Measurements from ENCODE around the gene ADAMTSL2. TPM values are rescaled to one million over a fixed set of nuclear protein-coding genes. Genes with fewer than 3 reads are reported as not detected.

Gene ADAMTSL2
- 0.12 TPM for polyA plus RNA-seq (2013, experiment 1 of 2; ENCODE audit: insufficient read length)
- polyA plus RNA-seq (2013, experiment 2 of 2; ENCODE audit: insufficient read length), result 0.15 TPM

DNA sequence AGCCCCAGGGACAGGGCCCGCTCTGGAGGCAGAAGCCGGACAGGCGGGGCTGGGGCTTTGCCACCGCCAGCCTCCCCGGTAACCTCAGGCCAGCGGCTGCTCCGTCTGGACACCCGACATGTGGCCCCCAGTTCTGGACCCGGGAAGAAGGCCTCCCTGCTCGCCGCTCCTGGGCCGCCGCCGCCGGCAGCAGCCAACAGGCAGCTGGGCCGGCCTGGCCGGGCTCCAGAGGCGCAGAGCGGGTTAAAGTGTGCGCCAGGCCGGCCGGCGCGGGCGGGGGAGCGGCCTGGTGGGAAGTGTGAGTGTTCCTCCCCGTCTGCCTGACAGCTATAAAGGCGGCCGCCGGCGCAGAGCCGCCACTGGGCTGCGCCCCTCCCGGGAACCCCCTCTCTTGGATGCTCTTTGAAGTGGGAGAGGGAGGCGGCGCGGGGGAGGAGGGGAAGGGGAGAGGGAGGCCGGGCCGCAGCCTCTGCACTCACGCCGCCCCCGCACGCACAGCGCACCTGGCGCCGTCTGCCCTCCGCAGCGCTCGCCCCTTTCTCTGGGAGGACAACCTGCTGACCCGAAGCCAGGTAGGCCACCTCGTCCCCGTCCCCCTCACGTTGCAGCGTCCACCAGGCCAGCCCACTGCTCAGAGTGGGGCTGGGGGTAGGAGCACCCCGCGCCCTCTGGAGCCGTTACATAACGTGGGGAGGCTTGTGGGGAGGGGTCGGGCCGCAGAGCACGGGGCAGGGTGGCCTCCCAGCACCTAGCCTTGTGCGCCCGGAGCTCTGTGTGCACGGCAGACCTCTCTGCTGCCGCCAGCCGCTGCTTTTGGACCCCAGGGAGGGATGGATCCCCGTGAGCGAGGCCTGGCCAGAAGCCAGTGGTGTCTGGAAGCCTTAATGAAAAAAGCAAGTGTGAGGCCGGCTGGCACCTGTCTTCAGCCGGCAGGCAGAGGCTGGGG lies at the start of gene ADAMTSL2:
Gene ADAMTSL2, plus strand, starts transcription at position 359 of the 946 bp plus-strand sequence. CDS start 2,009 bp downstream, outside the sequence.
- DNase-seq, result peak; percentile 35

DNA sequence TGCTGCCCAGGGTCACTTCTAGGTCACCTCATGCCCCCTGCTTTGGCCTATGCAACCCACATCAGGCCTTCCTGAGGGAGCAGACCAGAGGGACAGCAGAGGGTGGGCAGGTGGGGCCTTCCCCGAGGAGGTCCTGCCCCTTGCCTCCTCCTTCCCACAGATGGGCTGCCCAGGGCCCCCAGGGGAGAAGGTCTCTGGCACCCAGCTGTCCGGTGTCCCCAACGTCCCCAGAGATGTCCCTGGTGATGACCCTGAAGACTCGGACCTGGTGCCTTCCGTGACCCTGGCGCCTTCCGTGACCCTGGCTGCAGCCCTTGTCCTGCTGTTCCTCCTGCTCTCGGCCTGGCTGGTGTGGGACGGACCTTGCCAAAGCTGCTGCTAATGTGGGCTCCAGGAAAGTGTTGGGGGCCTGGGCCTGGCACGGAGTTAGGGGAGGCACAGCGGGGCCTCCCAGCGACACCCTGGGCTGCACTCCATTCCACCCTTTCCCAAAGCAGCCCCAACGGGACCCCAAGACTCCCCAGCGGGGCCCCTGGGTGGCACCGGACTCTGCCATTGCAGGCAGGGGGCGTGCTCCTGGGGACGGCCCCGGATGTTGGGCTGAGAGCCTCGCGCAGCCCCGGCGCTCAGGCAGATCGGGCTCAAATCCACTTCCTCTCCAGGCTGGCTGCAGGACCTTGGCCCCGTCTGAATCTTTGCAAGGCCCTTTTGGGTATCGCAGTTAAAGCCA lies 48.8 kb upstream of the ADAMTSL2 start:
- no peak for DNase-seq

DNA sequence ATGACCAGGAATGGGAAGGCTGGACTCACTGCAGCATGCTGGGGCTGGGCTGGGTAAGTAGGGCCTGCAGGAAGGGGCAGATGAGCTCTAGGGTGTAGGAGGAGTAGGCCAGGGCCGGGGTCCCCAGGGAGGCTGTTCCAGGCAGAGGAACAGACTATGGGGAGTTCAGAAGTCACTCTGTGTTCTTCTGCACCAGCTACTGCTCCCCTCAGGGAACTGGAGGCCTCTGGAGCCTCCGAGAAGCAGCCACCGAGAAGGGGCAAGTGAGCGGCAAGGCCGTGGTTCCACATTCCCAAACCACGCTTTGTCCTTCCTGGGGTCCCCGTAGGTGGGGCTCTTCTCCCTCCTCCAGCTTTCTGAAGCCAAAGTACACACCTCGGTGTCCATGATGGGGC lies 47.2 kb upstream of the ADAMTSL2 start:
- no peak for DNase-seq

DNA sequence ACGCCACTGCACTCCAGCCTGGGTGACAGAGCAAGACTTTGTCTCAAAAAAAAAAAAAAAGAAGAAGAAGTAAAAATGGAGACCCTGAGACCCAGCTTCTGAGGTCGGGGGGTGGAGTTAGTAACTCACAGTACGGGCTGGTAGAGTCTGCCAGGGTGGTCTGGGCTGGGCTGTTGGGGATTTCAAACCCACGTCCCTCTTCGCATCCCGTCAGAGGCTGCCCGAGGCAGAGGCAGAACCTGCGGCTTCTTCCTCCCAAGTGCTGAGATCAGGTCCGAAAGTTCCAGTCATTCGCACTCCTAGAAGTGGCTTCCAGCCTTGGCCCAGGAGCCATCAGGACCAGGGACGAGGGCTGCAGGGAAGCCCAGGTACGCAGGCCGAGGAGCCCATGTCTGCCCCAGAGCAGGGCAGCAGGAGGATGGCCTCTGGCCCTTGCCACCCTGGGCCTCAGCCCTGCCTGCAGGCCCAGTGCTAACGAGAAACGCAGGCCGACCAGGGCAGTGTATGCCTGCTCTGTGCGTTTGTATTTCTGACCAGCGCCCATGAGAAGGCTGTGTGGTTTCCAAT lies 45.7 kb upstream of the ADAMTSL2 start:
- DNase-seq, result no peak

DNA sequence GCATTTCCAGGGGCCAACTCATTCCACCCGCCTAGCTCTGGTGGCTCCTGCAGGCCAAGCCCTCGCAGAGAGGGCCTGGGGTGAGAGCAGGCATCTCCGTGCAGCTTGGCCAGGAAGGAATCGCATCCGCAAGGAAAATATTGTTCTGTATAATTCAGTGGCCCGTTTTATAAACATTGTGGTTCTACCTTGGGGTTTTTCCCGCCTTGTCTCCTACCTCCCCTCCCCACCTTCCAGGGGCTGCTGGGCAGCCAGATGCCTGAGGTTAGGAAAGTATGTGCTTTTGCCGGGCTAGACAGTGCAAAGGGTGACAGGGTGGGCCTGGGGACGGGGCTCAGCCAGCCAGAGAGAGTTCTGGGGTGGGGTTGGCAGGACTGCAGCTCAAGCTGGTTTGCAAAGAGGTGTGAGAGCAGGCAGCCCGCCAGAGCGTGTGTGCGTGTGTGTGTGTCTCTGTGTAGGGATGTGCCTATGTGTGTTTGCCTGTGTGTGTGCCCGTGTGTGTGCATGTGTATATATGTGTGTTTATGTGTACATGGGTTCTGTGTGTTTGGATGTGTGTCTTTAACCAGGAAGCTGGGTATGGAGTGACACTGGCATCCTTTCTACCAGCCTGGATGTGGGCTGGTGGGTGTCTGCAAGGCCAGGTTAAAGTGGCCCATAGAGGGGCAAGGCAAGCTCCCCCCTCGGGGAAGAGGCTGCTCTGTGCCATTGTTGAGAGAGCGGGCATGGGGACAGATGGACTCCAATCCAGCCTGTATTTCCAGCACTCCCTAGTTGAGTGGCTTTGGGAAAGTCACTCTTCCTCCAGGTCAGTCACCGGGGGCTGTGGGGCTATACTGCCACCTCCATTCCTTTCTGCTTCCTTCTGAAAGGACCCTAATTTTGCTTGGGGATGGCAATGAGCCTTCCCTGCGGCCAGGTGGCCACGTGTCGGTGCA lies 45.0 kb upstream of the ADAMTSL2 start:
- DNase-seq, result no peak

DNA sequence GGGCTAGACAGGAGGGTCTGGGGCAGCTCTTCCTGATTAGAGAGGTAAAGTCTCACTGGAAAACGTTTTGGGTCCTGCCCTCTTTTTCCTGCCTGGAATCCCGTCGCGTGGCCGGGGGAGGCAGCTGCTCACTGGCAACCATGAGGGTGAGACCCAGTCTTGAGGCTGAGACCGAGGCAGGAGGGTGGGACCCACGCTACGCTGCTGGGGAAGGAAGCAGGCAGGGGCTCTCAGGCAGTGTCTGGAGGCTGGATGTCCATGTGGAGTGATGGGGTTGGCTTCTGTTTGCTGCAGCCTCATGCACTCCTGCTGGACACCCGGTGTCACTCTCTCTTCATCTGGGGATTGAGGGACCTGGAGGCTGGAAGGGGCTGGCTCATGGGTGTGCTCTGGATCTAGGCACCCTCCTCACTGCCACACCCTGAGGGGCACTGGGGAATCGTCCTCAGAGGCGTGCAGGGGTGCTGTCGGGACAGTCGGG lies 44.3 kb upstream of the ADAMTSL2 start:
- no peak for DNase-seq

DNA sequence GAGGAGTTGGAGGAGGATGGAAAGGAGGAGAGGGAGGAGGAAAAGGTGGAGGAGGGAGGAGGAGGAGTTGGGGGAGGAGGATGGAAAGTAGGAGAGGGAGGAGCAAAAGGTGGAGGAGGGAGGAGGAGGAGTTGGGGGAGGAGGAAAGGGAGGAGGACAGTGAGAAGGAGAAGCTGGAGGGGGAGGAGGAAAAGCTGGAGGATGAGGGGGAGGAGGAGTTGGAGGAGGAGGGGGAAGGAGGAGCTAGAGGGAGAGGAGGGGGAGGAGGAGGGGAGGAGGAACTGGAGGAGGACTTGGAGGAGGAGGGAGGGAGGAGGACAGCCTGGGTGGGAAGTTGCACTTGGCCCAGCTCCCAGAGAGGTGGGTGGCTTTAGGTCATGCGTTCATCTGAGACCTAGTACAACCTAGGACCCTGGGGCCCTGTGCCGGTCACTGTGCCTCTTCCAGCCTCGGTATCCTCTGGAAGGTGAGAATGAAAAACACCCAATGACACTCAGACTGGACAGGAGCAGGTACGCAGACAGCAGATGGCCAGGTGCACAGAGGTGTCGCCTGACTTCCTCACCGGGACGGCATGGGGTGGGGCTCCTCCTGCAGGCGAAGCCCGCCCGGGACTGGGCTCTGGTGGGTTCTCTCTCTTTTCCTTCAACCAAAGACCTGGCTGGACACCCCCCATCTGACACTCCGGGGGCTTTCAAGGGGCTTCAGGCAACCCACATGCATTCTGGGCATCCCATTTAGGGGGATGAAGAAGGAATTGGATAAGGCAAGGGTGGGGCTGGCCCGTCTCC lies 43.4 kb upstream of the ADAMTSL2 start:
- no peak for DNase-seq

DNA sequence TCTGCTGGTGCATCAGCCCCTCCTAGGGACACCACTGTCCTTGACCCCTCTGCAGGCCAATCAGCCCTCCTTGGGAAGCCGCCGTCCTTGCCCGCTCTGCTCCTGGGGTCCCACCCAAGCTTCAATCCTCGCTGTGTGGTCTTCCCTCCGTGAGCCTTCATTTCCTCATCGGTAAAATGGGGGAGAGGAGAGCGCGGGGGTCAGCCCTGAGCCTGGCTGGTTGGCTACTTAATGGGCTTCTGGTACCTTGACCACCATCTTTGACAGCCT lies 42.9 kb upstream of the ADAMTSL2 start:
- DNase-seq, result no peak

DNA sequence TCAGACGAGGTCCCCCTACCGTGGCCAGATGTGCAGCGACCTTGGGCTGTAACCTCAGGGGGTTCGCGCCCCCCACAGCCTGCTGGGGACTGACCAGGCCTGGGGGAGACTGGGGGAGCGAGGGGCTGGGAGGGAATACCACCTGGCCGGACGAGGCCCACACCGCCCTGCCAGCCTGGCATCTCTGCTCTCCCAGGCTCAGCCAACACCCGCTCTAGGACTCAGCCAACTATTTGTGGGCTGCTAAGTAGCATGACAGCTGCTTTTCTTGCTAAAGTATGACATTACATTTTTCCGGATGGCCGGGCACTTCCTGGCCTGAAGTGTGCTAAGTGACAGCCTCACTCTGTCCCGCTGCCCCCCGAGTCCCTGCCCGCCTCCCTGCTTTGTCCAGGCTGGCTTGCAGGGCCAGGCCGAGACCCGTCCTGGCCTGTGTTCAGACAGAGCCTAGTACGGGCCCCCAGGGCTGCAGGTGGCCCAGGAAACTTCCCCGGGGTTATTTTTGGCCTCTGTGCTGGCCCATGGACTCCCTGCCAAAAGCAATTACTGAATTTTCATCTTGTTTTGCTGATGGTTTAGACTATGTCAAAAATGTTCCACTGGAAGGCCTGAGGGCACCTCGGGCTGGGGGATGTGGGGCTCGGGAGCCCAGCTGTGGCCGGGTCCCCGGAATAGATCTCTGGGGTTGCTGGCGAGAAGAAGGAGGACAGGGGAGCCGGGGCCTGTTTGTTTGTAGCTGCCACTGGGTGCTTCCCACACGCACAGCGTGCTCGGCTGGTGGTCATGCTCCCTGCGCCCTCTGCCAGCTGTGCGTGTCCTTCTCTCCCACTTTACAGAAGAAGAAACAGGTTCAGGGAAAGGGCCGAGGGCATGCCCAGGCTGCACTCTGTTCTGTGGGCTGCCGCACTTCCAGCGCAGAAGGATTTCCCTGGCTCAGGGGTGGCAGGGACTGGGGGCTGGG lies 42.2 kb upstream of the ADAMTSL2 start:
- DNase-seq, result no peak

DNA sequence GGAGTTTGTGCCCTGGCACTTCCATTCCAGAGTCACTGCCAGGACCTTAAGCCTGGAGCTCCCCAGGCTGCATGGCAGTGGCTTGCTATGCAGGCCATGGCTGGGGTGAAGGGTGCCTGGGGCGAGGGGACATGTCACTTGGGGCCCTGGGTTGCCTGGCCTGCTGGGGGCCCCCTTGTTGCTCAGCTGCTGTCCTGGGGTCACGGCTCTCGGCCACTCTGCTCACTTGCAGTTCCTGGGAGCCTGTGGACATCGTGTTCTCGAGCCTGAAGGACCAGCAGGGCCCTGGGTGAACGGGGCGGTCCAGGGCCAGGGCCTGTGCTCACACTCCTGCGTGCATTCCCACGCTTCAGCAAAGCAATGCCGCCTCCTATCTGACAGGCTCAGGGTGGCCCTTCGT lies 41.1 kb upstream of the ADAMTSL2 start:
- DNase-seq, result no peak

DNA sequence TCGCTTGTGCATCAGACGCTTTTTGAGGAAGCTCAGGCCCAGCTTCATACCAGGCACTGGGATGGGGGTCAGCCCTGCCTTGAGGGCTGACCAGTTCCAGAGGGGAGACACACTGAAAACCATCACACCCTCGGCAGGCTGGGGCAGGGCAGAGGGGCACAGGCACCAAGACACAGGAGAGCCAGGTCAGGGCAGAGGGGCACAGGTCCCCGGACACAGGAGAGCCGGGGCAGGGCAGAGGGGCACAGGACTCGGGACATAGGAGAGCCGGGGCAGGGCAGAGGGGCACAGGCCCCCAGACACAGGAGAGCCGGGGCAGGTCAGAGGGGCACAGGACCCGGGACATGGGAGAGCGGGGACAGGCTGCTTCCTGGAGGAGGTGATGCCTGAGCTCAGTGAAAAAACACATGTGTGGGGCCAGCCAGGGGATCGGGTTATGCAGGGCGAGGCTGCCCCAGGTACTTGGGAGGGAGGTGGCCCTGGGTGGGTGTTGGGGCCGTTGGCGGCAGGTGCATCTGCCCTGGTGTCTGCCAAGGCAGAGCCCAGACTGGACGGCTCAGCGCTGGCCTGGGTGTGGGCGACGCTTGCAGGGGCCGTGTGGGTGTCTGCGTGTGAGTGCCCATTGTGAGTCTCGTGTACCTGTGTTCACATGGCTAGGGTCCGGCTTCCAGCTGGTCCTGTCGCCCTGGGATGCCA lies 40.5 kb upstream of the ADAMTSL2 start:
- DNase-seq, result no peak

DNA sequence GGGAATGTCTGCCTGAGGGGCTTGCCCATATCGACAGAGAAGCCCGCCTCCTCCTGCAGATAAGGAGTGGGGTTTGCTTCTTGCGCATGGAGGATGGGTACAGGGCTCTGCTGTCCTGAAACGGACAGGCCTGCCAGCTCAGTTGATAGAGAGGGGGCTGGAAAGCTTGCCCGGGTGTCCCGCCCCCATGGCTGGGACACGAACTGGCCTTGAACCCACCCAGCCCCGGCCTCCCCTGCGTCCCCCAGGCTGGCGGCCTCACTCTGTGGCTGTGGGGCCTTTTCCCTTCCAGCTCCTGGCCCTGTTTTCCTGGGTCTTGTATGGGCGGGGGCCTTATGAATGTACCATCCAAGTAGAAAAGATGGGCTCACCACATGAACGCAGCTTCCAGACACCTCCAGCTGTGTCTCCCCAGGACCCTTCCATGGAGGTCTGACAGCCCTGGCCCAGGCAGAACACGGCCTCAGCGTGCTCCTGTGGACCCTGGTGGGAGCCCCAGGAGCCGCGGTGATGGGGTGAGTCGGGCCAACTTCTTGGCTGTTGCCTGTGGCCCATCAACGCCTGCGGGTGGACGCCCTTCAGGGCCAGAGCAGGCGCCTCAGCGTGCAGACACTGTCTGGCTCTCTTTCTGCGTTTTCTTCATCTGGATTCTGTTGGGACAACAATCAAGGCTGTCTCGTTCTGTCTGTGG lies 39.7 kb upstream of the ADAMTSL2 start:
- no peak for DNase-seq

DNA sequence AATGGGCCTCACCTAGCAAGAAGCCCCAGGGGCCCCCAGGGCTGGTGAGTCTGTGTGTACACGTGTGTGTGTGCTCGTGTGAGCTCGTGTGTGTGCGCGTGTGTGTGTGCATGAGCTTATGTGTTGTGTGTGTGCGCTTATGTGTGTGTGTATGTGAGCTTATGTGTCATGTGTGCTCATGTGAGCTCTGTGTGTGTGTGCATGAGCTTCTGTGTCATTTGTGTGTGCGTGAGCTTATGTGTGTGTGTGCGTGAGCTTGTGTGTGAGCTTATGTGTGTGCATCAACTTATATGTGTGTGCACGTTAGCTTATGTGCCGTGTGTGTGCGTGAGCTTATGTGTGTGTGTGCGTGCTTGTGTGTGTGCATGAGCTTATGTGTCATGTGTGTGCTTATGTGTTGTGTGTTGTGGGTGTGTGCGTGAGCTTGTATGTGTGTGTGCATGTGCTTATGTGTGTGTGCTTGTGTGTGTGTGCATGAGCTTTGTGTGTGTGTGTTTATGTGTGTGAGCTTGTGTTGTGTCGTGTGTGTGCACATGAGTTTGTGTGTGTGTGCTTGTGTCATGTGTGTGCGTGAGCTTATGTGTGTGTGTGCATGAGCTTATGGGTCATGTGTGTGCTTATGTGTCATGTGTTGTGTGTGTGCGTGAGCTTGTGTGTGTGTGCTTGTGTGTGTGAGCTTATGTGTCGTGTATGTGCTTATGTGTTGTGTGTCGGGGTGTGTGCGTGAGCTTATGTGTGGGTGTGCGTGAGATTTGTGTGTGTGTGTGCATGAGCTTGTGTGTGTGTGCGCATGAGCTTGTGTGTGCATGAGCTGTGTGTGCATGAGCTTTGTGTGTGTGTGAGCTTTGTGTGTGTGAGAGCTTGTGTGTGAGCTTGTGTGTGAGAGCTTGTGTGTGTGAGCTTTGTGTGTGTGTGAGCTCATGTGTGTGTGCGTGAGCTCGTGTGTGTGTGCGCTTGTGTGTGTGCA lies 38.9 kb upstream of the ADAMTSL2 start:
- DNase-seq, result no peak

DNA sequence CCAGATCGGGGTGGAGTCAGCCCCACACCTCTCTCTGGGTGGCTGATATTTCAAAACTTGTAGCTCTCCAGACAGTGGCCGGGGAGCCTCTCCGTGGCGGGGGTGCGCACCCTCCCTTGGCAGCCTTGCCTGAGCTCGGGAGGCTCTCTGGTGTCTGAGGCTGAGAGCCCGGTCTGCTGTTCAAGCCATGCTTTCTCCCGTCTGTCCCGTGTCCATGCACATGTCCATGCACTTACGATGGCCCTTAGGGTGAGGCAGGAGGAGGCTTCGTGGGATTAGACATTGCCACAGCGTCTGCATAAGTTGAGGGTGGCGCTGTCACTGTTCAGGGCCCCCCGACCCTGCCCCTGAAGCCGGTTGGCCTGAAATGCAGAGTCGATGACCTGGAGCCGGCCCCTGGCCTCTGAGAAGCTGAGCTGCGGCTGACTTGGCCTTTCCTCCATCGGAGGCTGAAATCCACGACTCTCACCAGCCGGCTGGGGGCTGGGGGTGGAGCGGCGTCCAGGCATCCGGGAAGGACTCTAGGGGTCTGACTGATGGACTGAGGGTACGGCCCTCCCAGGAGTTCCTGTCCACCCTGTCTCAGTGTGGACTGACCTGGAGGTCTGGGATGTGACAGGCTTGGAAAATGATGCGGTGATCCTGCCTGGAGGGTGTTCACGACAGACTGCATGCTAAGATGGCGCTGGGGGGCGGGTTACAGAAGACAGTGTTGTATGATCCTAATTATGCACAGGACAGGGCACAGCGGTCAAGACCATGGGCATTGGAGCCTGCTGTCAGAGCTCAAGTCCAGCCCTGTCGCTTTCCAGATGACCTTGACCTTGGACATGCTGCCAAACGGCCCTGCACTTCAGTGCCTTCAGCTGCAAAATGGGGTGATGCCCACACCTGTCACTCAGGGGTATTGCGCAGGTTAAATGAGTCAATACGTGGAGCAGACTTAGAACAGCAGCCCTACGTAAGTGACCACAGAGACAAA lies 37.4 kb upstream of the ADAMTSL2 start:
- DNase-seq, result no peak

DNA sequence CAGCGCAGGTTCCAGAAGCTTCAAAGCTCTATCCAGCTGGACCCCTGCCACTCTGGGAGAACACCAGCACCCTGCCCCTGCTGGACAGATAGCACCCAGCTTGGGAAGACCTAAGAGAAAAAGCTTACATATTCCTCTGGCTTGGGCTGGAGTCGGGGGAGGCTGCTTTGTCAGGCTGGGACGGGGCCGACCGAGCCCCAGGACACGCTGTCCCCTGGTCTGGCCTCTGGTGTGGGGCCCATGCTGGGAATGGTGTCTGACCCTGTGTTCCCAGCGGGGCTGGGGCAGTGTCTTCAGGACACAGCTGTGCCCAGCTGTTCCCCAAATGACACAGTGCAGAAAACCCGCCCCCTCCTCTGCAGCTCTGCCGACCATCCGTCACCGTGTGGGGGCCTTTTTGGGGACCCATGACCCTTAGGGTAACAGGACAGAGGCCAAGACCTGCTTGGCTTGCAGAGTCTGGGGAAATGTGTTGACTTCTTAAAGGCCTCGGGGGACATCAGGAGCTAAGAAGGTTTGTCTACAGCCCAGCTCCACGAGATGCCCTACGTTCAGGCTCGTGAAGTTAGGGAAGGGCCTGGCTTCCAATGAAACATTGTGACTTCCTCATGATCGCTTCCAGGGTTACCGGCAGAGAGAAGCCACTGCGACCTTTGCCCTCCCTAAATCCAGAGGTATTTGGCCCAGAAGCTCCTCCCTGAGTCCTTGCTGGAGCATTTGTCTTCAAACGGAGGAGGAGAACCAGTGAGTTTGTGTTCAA lies 35.2 kb upstream of the ADAMTSL2 start:
- no peak for DNase-seq

DNA sequence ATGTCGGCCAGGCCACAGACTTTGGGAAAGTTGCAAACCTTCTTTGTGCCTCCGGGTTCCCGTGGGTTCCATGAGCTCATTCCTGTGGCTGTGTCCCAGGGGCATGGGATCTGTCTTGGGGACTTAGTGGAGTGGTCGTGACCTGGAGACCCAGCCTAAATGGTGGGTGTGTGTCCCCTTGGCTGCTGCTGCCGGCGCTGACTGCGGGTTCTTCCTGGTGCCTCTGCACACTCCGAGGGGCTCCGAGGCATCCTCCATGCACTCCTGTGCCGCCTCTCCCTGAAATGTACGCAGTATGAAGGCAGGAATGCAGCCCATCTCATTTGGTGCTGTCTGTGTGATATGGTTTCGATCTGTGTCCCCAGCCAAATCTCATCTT lies 34.6 kb upstream of the ADAMTSL2 start:
- DNase-seq, result no peak

All from fibroblast of skin of abdomen (primary cell).